K562 (cell line): ENCODE results near the gene NUP62. TPM values are rescaled to one million over a fixed set of nuclear protein-coding genes. Genes with fewer than 3 reads are reported as not detected.
A peak's percentile ranks its signal among the peaks of the same experiment; 100 is the strongest.

Experiments
- CBFA2T3 ChIP-seq: fragments of 450-650 bp; IDR thresholded peaks from 2 replicates; pipeline ENCODE4 v1.6.1; 2017
- CBX1 ChIP-seq: sonication (generic); IDR thresholded peaks from 2 replicates; pipeline ENCODE4 v1.6.1; 2016; ENCODE audit warnings: antibody characterized with exemption, low read depth, mild to moderate bottlenecking
- CCNT2 ChIP-seq: IDR thresholded peaks from 2 replicates; pipeline ENCODE4 v1.6.1; 2011; ENCODE audit warnings: borderline replicate concordance, low read depth, mild to moderate bottlenecking, moderate library complexity, mixed read lengths, low read length; ENCODE audit not compliant: insufficient read length; ENCODE audit errors: extremely low read depth
- DNMT1 ChIP-seq: fragments of 450-650 bp; IDR thresholded peaks from 2 replicates; pipeline ENCODE4 v1.6.1; 2016; ENCODE audit warnings: antibody characterized with exemption, mild to moderate bottlenecking
- EP300 ChIP-seq: IDR thresholded peaks from 2 replicates; pipeline ENCODE4 v1.6.1; 2012; ENCODE audit warnings: low read length, improper control_type of control experiment
- KDM2B ChIP-seq: fragments of 250-450 bp; sonication (Bioruptor Pico); IDR thresholded peaks from 2 replicates; pipeline ENCODE4 v1.8.0; 2021; ENCODE audit warnings: mild to moderate bottlenecking, moderate library complexity
- MAZ ChIP-seq, 2 experiments: fragments of 450-650 bp in 1 of 2; sonication (generic) in 1 of 2; formaldehyde crosslinking; IDR thresholded peaks in 1 of 2; conservative IDR thresholded peaks in 1 of 2; 2 replicates each; pipeline versions ENCODE4 v1.4.0 to v1.5.0; 2020; ENCODE audit warnings: mild to moderate bottlenecking in 1 of 2, missing genetic modification reagents in 1 of 2
- MYNN ChIP-seq, 2 experiments: sonication (generic); formaldehyde crosslinking in 1 of 2; IDR thresholded peaks; 2 replicates each; pipeline versions ENCODE4 v1.5.0 to v1.6.1; 2016 to 2020; ENCODE audit warnings: antibody characterized with exemption in 1 of 2, missing genetic modification reagents in 1 of 2
- NR2F6 ChIP-seq: fragments of 450-650 bp; formaldehyde crosslinking; IDR thresholded peaks from 2 replicates; pipeline ENCODE4 v1.4.0; 2020; ENCODE audit warnings: mild to moderate bottlenecking
- PML ChIP-seq: IDR thresholded peaks from 2 replicates; pipeline ENCODE4 v1.6.1; 2012; ENCODE audit warnings: low read length, inconsistent platforms
- POLR2B ChIP-seq: fragments of 450-650 bp; IDR thresholded peaks from 2 replicates; pipeline ENCODE4 v1.6.1; 2018; ENCODE audit warnings: low read depth; ENCODE audit not compliant: partially characterized antibody
- POLR2G ChIP-seq: fragments of 200-400 bp; formaldehyde crosslinking; IDR thresholded peaks from 2 replicates; pipeline ENCODE4 v1.6.1; 2017; ENCODE audit warnings: low read depth, mild to moderate bottlenecking, antibody characterized with exemption, low read length, moderate library complexity
- PRMT5 ChIP-seq: sonication (generic); formaldehyde crosslinking; IDR thresholded peaks from 2 replicates; pipeline ENCODE4 v1.5.0; 2020; ENCODE audit warnings: missing genetic modification reagents
- PTRF ChIP-seq: fragments of 450-650 bp; IDR thresholded peaks from 2 replicates; pipeline ENCODE4 v1.6.1; 2016; ENCODE audit warnings: mild to moderate bottlenecking, missing genetic modification characterization, missing compliant biosample characterization
- SMAD3 ChIP-seq: fragments of 450-650 bp; formaldehyde crosslinking; conservative IDR thresholded peaks from 2 replicates; pipeline ENCODE4 v1.4.0; 2020; ENCODE audit warnings: mild to moderate bottlenecking
- ZEB2 ChIP-seq: fragments of 450-650 bp; IDR thresholded peaks from 2 replicates; pipeline ENCODE4 v1.6.1; 2016
- ZNF124 ChIP-seq: sonication (generic); formaldehyde crosslinking; IDR thresholded peaks from 2 replicates; pipeline ENCODE4 v1.8.1; 2022; ENCODE audit warnings: missing genetic modification reagents
- ZNF3 ChIP-seq: fragments of 250-450 bp; sonication (Bioruptor Pico); IDR thresholded peaks from 2 replicates; pipeline ENCODE4 v1.5.0; 2021; ENCODE audit warnings: mild to moderate bottlenecking, moderate library complexity
- ZNF561 ChIP-seq: fragments of 450-650 bp; formaldehyde crosslinking; conservative IDR thresholded peaks from 2 replicates; pipeline ENCODE4 v1.4.0; 2020; ENCODE audit warnings: mild to moderate bottlenecking, moderate library complexity
- ZSCAN29 ChIP-seq: fragments of 450-650 bp; IDR thresholded peaks from 2 replicates; pipeline ENCODE4 v1.6.1; 2017
- polyA plus RNA-seq, 8 experiments: library from polyadenylated mRNA; depleted of rRNA in 4 of 8; stranded (reverse) in 5 of 8; unstranded in 3 of 8; fragments of >200 nt; fragmentation: Nextera tagmentation in 2 of 8; fragmentation: Illumina TruSeq in 1 of 8; extraction: Ambion mirVana in 2 of 8; extraction: Trizol in 1 of 8; gene quantifications; 2 replicates each; pipeline versions ENCODE4 v1.2.1 to v1.2.3, GENCODE V29; 2011 to 2014; ENCODE audit warnings: inconsistent platforms in 1 of 8, missing spikeins in 1 of 8
- total RNA-seq, 7 experiments: library from RNA; depleted of rRNA in 6 of 7; stranded (reverse); fragments of >200 nt in 6 of 7; fragmentation: Illumina TruSeq in 2 of 7; extraction: Trizol in 2 of 7; gene quantifications; 2 replicates each; pipeline versions ENCODE4 v1.2.1 to v1.2.3, GENCODE V29; 2011 to 2021; ENCODE audit warnings: low replicate concordance in 1 of 7
- TF ChIP-seq, protein P1 (sequence below): fragments of 450-650 bp; formaldehyde crosslinking; IDR thresholded peaks from 2 replicates; pipeline ENCODE4 v1.4.0; 2020; ENCODE audit warnings: mild to moderate bottlenecking, moderate library complexity
- TF ChIP-seq, protein P2 (sequence below): fragments of 450-650 bp; formaldehyde crosslinking; IDR thresholded peaks from 2 replicates; pipeline ENCODE4 v1.4.0; 2022; ENCODE audit warnings: missing genetic modification characterization
- TF ChIP-seq, protein P3 (sequence below): fragments of 250-450 bp; sonication (Bioruptor Pico); IDR thresholded peaks from 2 replicates; pipeline ENCODE4 v1.5.0; 2021
- TF ChIP-seq, protein P4 (sequence below), 2 experiments: fragments of 450-650 bp in 1 of 2; sonication (generic) in 1 of 2; formaldehyde crosslinking; conservative IDR thresholded peaks; 2 replicates each; pipeline versions ENCODE4 v1.4.0 to v1.8.1; 2020 to 2022; ENCODE audit warnings: mild to moderate bottlenecking in 1 of 2, missing genetic modification reagents in 1 of 2
- TF ChIP-seq, protein P5 (sequence below): fragments of 250-450 bp; sonication (Bioruptor Pico); IDR thresholded peaks from 2 replicates; pipeline ENCODE4 v1.8.0; 2021; ENCODE audit warnings: borderline replicate concordance, mild to moderate bottlenecking, moderate library complexity; ENCODE audit not compliant: poor library complexity, severe bottlenecking

Gene NUP62
- total and polyA plus RNA-seq, 9 of the 15 experiments (the other 6 are each of a cell fraction or from before 2014, with no cell fraction given) = 16.9 to 109 (median 66.0) TPM

DNA sequence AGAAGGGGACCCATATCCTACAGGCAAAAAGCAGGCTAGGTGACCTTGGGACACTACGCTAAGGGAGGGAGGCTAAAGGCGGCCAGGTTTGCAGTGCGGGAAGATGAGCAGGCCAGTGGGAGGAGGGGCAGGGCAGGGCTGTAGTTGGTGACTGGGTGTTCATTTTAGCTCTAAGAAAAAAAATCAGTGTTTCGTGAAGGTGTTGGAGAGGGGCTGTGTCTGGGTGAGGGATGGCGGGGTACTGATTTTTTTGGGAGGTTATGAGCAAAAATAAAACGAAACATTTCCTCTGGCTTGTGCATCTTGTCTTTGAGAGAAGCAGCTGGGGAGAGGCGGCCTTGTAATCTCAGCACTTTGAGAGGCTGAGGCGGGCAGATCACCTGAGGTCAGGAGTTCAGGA lies 4.3 kb upstream of the NUP62 start (continued):
- TF ChIP-seq EP300 (no peak), MAZ (CRISPR knock-in tag; conservative IDR thresholded peaks at IDR 0.05 in 1 of 2, IDR thresholded peaks at IDR 0.05 in 1 of 2) (peak in 1 of 2 experiments; percentile 72; a peak in 2 of 4 replicates), POLR2G (peak; percentile 48), PML (0 out of 2 replicates have a peak, but pooled peaks have one; percentile 19), MYNN (IDR thresholded peaks at IDR 0.05) (peak; percentile 13; the same call in 1 of the 2 replicates), MYNN (CRISPR knock-in tag; IDR thresholded peaks at IDR 0.05) (no peak), ZSCAN29 (no peak), NR2F6 (CRISPR knock-in tag) (peak; percentile 75), ZNF124 (CRISPR knock-in tag) (no peak), CBX1 (0 out of 2 replicates have a peak, but pooled peaks have one; percentile 40), POLR2B (peak; percentile 91), ZNF561 (peak; percentile 81; the same call in 1 of the 2 replicates), ZEB2 (peak; percentile 19; the same call in 1 of the 2 replicates), CCNT2 (peak; percentile 9), PTRF (tag) (no peak), DNMT1 (no peak), KDM2B (no peak), PRMT5 (CRISPR knock-in tag) (0 out of 2 replicates have a peak, but pooled peaks have one; percentile 5), ZNF3 (CRISPR knock-in tag) (peak; percentile 50; the same call in 1 of the 2 replicates), CBFA2T3 (no peak), SMAD3 (CRISPR knock-in tag) (peak; percentile 86)
- TF ChIP-seq, protein P1, sequence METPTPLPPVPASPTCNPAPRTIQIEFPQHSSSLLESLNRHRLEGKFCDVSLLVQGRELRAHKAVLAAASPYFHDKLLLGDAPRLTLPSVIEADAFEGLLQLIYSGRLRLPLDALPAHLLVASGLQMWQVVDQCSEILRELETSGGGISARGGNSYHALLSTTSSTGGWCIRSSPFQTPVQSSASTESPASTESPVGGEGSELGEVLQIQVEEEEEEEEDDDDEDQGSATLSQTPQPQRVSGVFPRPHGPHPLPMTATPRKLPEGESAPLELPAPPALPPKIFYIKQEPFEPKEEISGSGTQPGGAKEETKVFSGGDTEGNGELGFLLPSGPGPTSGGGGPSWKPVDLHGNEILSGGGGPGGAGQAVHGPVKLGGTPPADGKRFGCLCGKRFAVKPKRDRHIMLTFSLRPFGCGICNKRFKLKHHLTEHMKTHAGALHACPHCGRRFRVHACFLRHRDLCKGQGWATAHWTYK (CRISPR knock-in tag) = peak; percentile 89; the same call in 1 of the 2 replicates
- TF ChIP-seq, protein P2, sequence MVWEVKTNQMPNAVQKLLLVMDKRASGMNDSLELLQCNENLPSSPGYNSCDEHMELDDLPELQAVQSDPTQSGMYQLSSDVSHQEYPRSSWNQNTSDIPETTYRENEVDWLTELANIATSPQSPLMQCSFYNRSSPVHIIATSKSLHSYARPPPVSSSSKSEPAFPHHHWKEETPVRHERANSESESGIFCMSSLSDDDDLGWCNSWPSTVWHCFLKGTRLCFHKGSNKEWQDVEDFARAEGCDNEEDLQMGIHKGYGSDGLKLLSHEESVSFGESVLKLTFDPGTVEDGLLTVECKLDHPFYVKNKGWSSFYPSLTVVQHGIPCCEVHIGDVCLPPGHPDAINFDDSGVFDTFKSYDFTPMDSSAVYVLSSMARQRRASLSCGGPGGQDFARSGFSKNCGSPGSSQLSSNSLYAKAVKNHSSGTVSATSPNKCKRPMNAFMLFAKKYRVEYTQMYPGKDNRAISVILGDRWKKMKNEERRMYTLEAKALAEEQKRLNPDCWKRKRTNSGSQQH (CRISPR knock-in tag) = peak; percentile 95
- TF ChIP-seq, protein P3, sequence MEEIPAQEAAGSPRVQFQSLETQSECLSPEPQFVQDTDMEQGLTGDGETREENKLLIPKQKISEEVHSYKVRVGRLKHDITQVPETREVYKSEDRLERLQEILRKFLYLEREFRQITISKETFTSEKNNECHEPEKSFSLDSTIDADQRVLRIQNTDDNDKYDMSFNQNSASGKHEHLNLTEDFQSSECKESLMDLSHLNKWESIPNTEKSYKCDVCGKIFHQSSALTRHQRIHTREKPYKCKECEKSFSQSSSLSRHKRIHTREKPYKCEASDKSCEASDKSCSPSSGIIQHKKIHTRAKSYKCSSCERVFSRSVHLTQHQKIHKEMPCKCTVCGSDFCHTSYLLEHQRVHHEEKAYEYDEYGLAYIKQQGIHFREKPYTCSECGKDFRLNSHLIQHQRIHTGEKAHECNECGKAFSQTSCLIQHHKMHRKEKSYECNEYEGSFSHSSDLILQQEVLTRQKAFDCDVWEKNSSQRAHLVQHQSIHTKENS = no peak
- TF ChIP-seq, protein P4, sequence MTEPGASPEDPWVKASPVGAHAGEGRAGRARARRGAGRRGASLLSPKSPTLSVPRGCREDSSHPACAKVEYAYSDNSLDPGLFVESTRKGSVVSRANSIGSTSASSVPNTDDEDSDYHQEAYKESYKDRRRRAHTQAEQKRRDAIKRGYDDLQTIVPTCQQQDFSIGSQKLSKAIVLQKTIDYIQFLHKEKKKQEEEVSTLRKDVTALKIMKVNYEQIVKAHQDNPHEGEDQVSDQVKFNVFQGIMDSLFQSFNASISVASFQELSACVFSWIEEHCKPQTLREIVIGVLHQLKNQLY (CRISPR knock-in tag; conservative IDR thresholded peaks at IDR 0.05) = peak in 1 of 2 experiments; percentile 49; a peak in 1 of 4 replicates
- TF ChIP-seq, protein P5, sequence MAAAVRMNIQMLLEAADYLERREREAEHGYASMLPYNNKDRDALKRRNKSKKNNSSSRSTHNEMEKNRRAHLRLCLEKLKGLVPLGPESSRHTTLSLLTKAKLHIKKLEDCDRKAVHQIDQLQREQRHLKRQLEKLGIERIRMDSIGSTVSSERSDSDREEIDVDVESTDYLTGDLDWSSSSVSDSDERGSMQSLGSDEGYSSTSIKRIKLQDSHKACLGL (CRISPR knock-in tag) = no peak
